ENCODE data around the gene RIPOR2. TPM values are rescaled to one million over a fixed set of nuclear protein-coding genes. Genes with fewer than 3 reads are reported as not detected.

Gene RIPOR2
- total RNA-seq, 1 donor from 2014 or later: 49.0 TPM

DNA sequence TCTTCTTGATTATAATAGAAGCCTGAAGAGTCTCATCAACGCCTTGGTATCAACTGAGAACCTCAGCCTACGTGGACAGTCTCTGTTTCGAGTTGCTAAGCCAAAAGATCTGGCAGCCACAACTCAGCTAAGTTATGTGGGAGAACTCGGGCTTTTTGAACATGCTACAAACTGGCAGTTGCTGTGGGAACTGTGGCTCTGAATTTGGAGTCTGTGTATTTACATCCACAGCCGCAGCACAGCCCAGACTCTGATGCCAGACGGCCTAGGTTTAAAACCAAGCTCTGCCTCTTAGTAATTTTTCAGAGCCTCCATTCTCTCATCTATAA, 35.8 kb downstream of the RIPOR2 start:
- no peak overlapping the region for H3K27ac ChIP-seq
- TF ChIP-seq, protein P1, sequence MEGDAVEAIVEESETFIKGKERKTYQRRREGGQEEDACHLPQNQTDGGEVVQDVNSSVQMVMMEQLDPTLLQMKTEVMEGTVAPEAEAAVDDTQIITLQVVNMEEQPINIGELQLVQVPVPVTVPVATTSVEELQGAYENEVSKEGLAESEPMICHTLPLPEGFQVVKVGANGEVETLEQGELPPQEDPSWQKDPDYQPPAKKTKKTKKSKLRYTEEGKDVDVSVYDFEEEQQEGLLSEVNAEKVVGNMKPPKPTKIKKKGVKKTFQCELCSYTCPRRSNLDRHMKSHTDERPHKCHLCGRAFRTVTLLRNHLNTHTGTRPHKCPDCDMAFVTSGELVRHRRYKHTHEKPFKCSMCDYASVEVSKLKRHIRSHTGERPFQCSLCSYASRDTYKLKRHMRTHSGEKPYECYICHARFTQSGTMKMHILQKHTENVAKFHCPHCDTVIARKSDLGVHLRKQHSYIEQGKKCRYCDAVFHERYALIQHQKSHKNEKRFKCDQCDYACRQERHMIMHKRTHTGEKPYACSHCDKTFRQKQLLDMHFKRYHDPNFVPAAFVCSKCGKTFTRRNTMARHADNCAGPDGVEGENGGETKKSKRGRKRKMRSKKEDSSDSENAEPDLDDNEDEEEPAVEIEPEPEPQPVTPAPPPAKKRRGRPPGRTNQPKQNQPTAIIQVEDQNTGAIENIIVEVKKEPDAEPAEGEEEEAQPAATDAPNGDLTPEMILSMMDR (IDR thresholded peaks at IDR 0.05): no peak
- H3K36me3 ChIP-seq: no peaks in the 10 kb centered on the region
- intact Hi-C loops (cut with DNase I): no loop called here
- H3K4me3 ChIP-seq: no peak overlapping the region
- H3K9me3 ChIP-seq: no peaks in the 10 kb centered on the region
- no peaks in the 10 kb centered on the region for H3K27me3 ChIP-seq
- no peak for DNase-seq (ENCODE audit: low spot score in 2 of 2)
- no peaks in the 10 kb centered on the region for H3K4me1 ChIP-seq

GRCh38 chr6:24899136-24899996, 36.4 kb downstream of the RIPOR2 start:
- DNase-seq (ENCODE audit: low spot score in 2 of 2): no peak
- TF ChIP-seq, protein P1 (IDR thresholded peaks at IDR 0.05): no peak
- no peaks in the 10 kb centered on the region for H3K27me3 ChIP-seq
- H3K9me3 ChIP-seq: no peaks in the 10 kb centered on the region
- H3K27ac ChIP-seq: no peak overlapping the region
- no peak overlapping the region for H3K4me3 ChIP-seq
- intact Hi-C loops (cut with DNase I): no loop called here
- no peaks in the 10 kb centered on the region for H3K4me1 ChIP-seq
- no peaks in the 10 kb centered on the region for H3K36me3 ChIP-seq

GRCh38 chr6:24898676-24899075, 37.1 kb downstream of the RIPOR2 start:
- Histone ChIP-seq H3K4me1 (no peaks in the 10 kb centered on the region), H3K36me3 (no peaks in the 10 kb centered on the region), H3K9me3 (no peaks in the 10 kb centered on the region), H3K4me3 (no peak overlapping the region), H3K27me3 (no peaks in the 10 kb centered on the region), H3K27ac (no peak overlapping the region)
- DNase-seq (ENCODE audit: low spot score in 2 of 2): no peak
- intact Hi-C loops (cut with DNase I): no loop called here
- TF ChIP-seq, protein P1 (IDR thresholded peaks at IDR 0.05): no peak

DNA sequence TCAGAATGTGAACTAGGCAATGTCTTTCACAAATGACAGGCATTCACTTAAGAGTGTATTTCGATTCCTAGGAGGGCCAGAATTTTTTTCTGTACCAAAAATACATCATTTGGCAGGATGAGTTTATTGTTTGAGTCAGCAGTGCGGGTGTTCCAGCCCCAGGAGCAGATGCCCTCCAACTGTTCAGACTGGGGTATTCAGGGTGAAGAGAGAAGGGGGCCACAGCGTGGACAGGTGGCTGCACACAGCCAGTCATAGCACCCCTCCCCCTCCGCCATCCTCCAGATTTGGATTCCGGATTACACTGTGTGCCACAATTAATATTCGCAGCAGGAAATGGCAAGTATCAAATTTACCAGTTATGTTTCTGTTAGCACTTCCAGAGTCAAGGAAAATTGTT, 38.6 kb downstream of the RIPOR2 start:
- no peak overlapping the region for H3K4me3 ChIP-seq
- H3K9me3 ChIP-seq: no peaks in the 10 kb centered on the region
- H3K4me1 ChIP-seq: no peaks in the 10 kb centered on the region
- intact Hi-C loops (cut with DNase I): no loop called here
- TF ChIP-seq, protein P1 (IDR thresholded peaks at IDR 0.05): no peak
- no peak overlapping the region for H3K27ac ChIP-seq
- no peaks in the 10 kb centered on the region for H3K27me3 ChIP-seq
- H3K36me3 ChIP-seq: no peaks in the 10 kb centered on the region
- DNase-seq (ENCODE audit: low spot score in 2 of 2): no peak

GRCh38 chr6:24893342-24893850, 42.4 kb downstream of the RIPOR2 start:
- no peaks in the 10 kb centered on the region for H3K4me1 ChIP-seq
- intact Hi-C loops (cut with DNase I): no loop called here
- H3K4me3 ChIP-seq: no peak overlapping the region
- no peaks in the 10 kb centered on the region for H3K9me3 ChIP-seq
- no peak for DNase-seq (ENCODE audit: low spot score in 2 of 2)
- no peaks in the 10 kb centered on the region for H3K36me3 ChIP-seq
- no peaks in the 10 kb centered on the region for H3K27me3 ChIP-seq
- H3K27ac ChIP-seq: no peak overlapping the region
- TF ChIP-seq, protein P1 (IDR thresholded peaks at IDR 0.05): no peak

All from ascending aorta (tissue), 2 donors.